T1000 (cell line): ENCODE data around the gene CCDC102B.
"Not testable (repeated sequence)": the region's sequence is repeated elsewhere in the genome, so short reads cannot be mapped to it uniquely, and the experiment has no call there.

ENCODE experiments used
- DNase-seq: peaks from one replicate; lab custom pipeline; 2025; ENCODE audit warnings: mixed read lengths; lab: John Stamatoyannopoulos, UW

CCDC102B gene

GRCh38 chr18:68983126-68983525 is 185.2 kb downstream of the CCDC102B start:
- no peak for DNase-seq

GRCh38 chr18:68984342-68984741 is 186.5 kb downstream of the CCDC102B start:
- no peak for DNase-seq

GRCh38 chr18:68985172-68985820 is 187.4 kb downstream of the CCDC102B start:
- DNase-seq = no peak

- no peak for DNase-seq
Observed at GRCh38 chr18:68991286-68991685, 193.4 kb downstream of the CCDC102B start.

GRCh38 chr18:68992719-68993482 is 195.0 kb downstream of the CCDC102B start:
- DNase-seq = no peak

- DNase-seq = no peak
Observed at GRCh38 chr18:68995675-68996074, 197.8 kb downstream of the CCDC102B start.

- DNase-seq = no peak
Observed at GRCh38 chr18:68997845-68998244, 200.0 kb downstream of the CCDC102B start.

- DNase-seq = no peak
Observed at GRCh38 chr18:69000366-69000765, 202.5 kb downstream of the CCDC102B start.

GRCh38 chr18:69002233-69002632 is 204.4 kb downstream of the CCDC102B start:
- no peak for DNase-seq

GRCh38 chr18:69006212-69006611 is 208.3 kb downstream of the CCDC102B start:
- not testable (repeated sequence) for DNase-seq

GRCh38 chr18:69008538-69008937 is 210.7 kb downstream of the CCDC102B start:
- no peak for DNase-seq

- no peak for DNase-seq
Observed at GRCh38 chr18:69021211-69021805, 223.4 kb downstream of the CCDC102B start.

GRCh38 chr18:69022426-69022825 is 224.5 kb downstream of the CCDC102B start:
- no peak for DNase-seq

- DNase-seq = no peak
Observed at GRCh38 chr18:69031571-69031970, 233.7 kb downstream of the CCDC102B start.

- no peak for DNase-seq
Observed at GRCh38 chr18:69032009-69032408, 234.1 kb downstream of the CCDC102B start.

- DNase-seq = no peak
Observed at GRCh38 chr18:69035756-69036155, 237.9 kb downstream of the CCDC102B start.

GRCh38 chr18:69044215-69044614 is 246.3 kb downstream of the CCDC102B start:
- DNase-seq = no peak

GRCh38 chr18:69064063-69064462 is 266.2 kb downstream of the CCDC102B start:
- no peak for DNase-seq

GRCh38 chr18:69067048-69067447 is 269.2 kb downstream of the CCDC102B start:
- no peak for DNase-seq

- no peak for DNase-seq
Observed at GRCh38 chr18:69071680-69072079, 273.8 kb downstream of the CCDC102B start.

- no peak for DNase-seq
Observed at GRCh38 chr18:69081846-69082245, 284.0 kb downstream of the CCDC102B start.

- no peak for DNase-seq
Observed at GRCh38 chr18:69082499-69082898, 284.6 kb downstream of the CCDC102B start.

- DNase-seq = no peak
Observed at GRCh38 chr18:69085951-69086350, 288.1 kb downstream of the CCDC102B start.
